HepG2 (cell line): ENCODE measurements around the gene CLEC3A. TPM values are rescaled to one million over a fixed set of nuclear protein-coding genes. Genes with fewer than 3 reads are reported as not detected.

Experiments
- ETV6 ChIP-seq: sonication (generic); formaldehyde crosslinking; conservative IDR thresholded peaks from 2 replicates; pipeline ENCODE4 v1.4.0; 2020; ENCODE audit warnings: missing genetic modification reagents
- GABPB1 ChIP-seq: IDR thresholded peaks from 2 replicates; pipeline ENCODE4 v1.6.1; 2016; ENCODE audit warnings: mild to moderate bottlenecking, missing genetic modification reagents, moderate library complexity, missing compliant biosample characterization
- HDAC1 ChIP-seq: sonication (generic); formaldehyde crosslinking; IDR thresholded peaks from 2 replicates; pipeline ENCODE4 v1.5.1; 2020; ENCODE audit warnings: mild to moderate bottlenecking, missing genetic modification reagents
- HMG20A ChIP-seq: IDR thresholded peaks from 2 replicates; pipeline ENCODE4 v1.6.1; 2016; ENCODE audit warnings: borderline replicate concordance
- HNRNPLL ChIP-seq: fragments of 200-400 bp; formaldehyde crosslinking; IDR thresholded peaks from 2 replicates; pipeline ENCODE4 v1.6.1; 2017; ENCODE audit warnings: mild to moderate bottlenecking, low read depth, low read length; ENCODE audit not compliant: poor library complexity, severe bottlenecking
- ISX ChIP-seq: sonication (generic); formaldehyde crosslinking; conservative IDR thresholded peaks from 2 replicates; pipeline ENCODE4 v1.5.0; 2020; ENCODE audit warnings: missing genetic modification reagents
- PAF1 ChIP-seq: IDR thresholded peaks from 2 replicates; pipeline ENCODE4 v1.6.1; 2016; ENCODE audit warnings: missing genetic modification reagents, missing compliant biosample characterization
- SMAD1 ChIP-seq: sonication (generic); formaldehyde crosslinking; IDR thresholded peaks from 2 replicates; pipeline ENCODE4 v1.4.0; 2020; ENCODE audit warnings: missing genetic modification reagents, low read depth, mild to moderate bottlenecking, borderline replicate concordance
- SMAD9 ChIP-seq: sonication (generic); formaldehyde crosslinking; IDR thresholded peaks from 2 replicates; pipeline ENCODE4 v1.5.1; 2020; ENCODE audit warnings: mild to moderate bottlenecking, missing genetic modification reagents
- ZKSCAN8 ChIP-seq: IDR thresholded peaks from 2 replicates; pipeline ENCODE4 v1.6.1; 2016; ENCODE audit warnings: borderline replicate concordance, missing genetic modification reagents, missing compliant biosample characterization
- ZNF274 ChIP-seq: sonication (generic); formaldehyde crosslinking; IDR thresholded peaks from 2 replicates; pipeline ENCODE4 v1.5.1; 2020; ENCODE audit warnings: mild to moderate bottlenecking, missing genetic modification reagents
- ZSCAN30 ChIP-seq: sonication (generic); formaldehyde crosslinking; IDR thresholded peaks from 2 replicates; pipeline ENCODE4 v1.5.0; 2020; ENCODE audit warnings: mild to moderate bottlenecking, missing genetic modification reagents
- polyA plus RNA-seq, 8 experiments: library from polyadenylated mRNA; depleted of rRNA in 3 of 8; stranded (reverse) in 7 of 8; unstranded in 1 of 8; fragments of >200 nt; fragmentation: Illumina TruSeq in 4 of 8; extraction: Trizol in 4 of 8; gene quantifications; 2 replicates each; pipeline versions ENCODE4 v1.2.1 to v1.2.3, GENCODE V29; 2011 to 2016; ENCODE audit warnings: low read depth in 4 of 8, missing spikeins in 1 of 8, mixed read lengths in 1 of 8; ENCODE audit not compliant: insufficient read depth in 1 of 8
- total RNA-seq, 5 experiments: library from RNA; depleted of rRNA; stranded (reverse); fragments of >200 nt; fragmentation: Illumina TruSeq; extraction: Trizol; gene quantifications; 2 replicates each; pipeline ENCODE4 v1.2.3, GENCODE V29; 2016; ENCODE audit warnings: low read depth in 1 of 5
- TF ChIP-seq, protein P1 (sequence below): sonication (generic); formaldehyde crosslinking; IDR thresholded peaks from 2 replicates; pipeline ENCODE4 v1.8.0; 2022; ENCODE audit warnings: mild to moderate bottlenecking, missing genetic modification reagents, moderate library complexity
- TF ChIP-seq, protein P2 (sequence below): sonication (generic); formaldehyde crosslinking; IDR thresholded peaks from 2 replicates; pipeline ENCODE4 v1.8.1; 2023; ENCODE audit warnings: mild to moderate bottlenecking, missing genetic modification reagents
- TF ChIP-seq, protein P3 (sequence below): sonication (generic); formaldehyde crosslinking; IDR thresholded peaks from 2 replicates; pipeline ENCODE4 v1.5.0; 2020; ENCODE audit warnings: missing genetic modification reagents
- TF ChIP-seq, protein P4 (sequence below): sonication (generic); formaldehyde crosslinking; IDR thresholded peaks from 2 replicates; pipeline ENCODE4 v1.4.0; 2020; ENCODE audit warnings: missing genetic modification reagents
- TF ChIP-seq, protein P5 (sequence below): sonication (generic); formaldehyde crosslinking; IDR thresholded peaks from 2 replicates; pipeline ENCODE4 v1.5.0; 2020; ENCODE audit warnings: mild to moderate bottlenecking, missing genetic modification reagents, borderline replicate concordance
- TF ChIP-seq, protein P6 (sequence below): sonication (generic); formaldehyde crosslinking; conservative IDR thresholded peaks from 2 replicates; pipeline ENCODE4 v1.4.0; 2020; ENCODE audit warnings: missing genetic modification reagents

The CLEC3A gene
- total and polyA plus RNA-seq, 2 of the 13 experiments (the other 11 are each of a cell fraction or from before 2014, with no cell fraction given) = not detected

DNA sequence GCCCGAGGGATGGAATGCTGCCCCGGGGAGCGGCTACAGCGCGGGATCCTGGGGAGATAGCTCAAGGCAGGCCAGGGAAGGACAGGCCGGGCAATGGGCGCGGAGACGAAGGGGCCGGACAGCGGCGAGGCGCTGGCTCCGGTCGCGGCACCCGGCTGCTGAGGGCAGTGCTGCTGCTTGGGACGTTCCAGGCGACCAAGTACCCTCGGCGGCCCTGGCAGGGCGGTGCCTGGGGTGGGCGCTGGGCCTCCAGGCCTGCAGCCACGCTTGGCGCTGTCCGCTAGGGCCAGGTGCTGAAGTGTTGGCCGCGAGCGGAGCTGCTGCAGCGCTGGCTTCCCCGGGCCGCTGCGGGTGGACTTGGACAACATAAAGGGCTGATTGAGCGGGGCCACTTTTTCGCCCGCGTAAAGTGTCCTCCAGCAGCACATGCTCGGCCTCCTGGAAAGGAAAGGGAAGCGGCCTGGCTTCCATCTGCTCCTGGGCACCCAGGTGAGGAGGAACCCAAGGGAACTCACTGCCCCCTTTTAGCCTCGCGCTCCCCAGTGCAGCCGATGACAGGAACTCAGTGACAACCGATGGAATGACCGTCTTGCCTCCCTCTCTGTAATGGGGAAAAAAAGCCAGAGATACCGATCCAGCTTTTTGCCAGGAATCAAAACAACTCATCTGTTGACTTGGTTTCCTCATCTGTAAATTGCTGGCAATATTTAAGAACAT lies 23.7 kb downstream of the CLEC3A start (continued):
- TF ChIP-seq, protein P1, sequence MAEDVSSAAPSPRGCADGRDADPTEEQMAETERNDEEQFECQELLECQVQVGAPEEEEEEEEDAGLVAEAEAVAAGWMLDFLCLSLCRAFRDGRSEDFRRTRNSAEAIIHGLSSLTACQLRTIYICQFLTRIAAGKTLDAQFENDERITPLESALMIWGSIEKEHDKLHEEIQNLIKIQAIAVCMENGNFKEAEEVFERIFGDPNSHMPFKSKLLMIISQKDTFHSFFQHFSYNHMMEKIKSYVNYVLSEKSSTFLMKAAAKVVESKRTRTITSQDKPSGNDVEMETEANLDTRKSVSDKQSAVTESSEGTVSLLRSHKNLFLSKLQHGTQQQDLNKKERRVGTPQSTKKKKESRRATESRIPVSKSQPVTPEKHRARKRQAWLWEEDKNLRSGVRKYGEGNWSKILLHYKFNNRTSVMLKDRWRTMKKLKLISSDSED (CRISPR knock-in tag) = peak; percentile 69; the same call in 1 of the 2 replicates
- peak; percentile 45 for TF ChIP-seq HNRNPLL
- TF ChIP-seq, protein P2, sequence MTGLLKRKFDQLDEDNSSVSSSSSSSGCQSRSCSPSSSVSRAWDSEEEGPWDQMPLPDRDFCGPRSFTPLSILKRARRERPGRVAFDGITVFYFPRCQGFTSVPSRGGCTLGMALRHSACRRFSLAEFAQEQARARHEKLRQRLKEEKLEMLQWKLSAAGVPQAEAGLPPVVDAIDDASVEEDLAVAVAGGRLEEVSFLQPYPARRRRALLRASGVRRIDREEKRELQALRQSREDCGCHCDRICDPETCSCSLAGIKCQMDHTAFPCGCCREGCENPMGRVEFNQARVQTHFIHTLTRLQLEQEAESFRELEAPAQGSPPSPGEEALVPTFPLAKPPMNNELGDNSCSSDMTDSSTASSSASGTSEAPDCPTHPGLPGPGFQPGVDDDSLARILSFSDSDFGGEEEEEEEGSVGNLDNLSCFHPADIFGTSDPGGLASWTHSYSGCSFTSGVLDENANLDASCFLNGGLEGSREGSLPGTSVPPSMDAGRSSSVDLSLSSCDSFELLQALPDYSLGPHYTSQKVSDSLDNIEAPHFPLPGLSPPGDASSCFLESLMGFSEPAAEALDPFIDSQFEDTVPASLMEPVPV (CRISPR knock-in tag) = peak; percentile 99
- peak; percentile 99 for TF ChIP-seq ETV6 (CRISPR knock-in tag)
- TF ChIP-seq, protein P3, sequence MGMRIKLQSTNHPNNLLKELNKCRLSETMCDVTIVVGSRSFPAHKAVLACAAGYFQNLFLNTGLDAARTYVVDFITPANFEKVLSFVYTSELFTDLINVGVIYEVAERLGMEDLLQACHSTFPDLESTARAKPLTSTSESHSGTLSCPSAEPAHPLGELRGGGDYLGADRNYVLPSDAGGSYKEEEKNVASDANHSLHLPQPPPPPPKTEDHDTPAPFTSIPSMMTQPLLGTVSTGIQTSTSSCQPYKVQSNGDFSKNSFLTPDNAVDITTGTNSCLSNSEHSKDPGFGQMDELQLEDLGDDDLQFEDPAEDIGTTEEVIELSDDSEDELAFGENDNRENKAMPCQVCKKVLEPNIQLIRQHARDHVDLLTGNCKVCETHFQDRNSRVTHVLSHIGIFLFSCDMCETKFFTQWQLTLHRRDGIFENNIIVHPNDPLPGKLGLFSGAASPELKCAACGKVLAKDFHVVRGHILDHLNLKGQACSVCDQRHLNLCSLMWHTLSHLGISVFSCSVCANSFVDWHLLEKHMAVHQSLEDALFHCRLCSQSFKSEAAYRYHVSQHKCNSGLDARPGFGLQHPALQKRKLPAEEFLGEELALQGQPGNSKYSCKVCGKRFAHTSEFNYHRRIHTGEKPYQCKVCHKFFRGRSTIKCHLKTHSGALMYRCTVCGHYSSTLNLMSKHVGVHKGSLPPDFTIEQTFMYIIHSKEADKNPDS (CRISPR knock-in tag) = 0 out of 2 replicates have a peak, but pooled peaks have one; percentile 87
- TF ChIP-seq SMAD9 = no peak
- peak; percentile 99 for TF ChIP-seq SMAD1
- TF ChIP-seq GABPB1 (CRISPR knock-in tag) = peak; percentile 86
- TF ChIP-seq HDAC1 (CRISPR knock-in tag) = peak; percentile 93
- peak; percentile 83; the same call in 1 of the 2 replicates for TF ChIP-seq ZSCAN30 (CRISPR knock-in tag)
- TF ChIP-seq, protein P4, sequence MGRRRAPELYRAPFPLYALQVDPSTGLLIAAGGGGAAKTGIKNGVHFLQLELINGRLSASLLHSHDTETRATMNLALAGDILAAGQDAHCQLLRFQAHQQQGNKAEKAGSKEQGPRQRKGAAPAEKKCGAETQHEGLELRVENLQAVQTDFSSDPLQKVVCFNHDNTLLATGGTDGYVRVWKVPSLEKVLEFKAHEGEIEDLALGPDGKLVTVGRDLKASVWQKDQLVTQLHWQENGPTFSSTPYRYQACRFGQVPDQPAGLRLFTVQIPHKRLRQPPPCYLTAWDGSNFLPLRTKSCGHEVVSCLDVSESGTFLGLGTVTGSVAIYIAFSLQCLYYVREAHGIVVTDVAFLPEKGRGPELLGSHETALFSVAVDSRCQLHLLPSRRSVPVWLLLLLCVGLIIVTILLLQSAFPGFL (CRISPR knock-in tag) = peak; percentile 97
- TF ChIP-seq ZKSCAN8 (CRISPR knock-in tag) = peak; percentile 61; the same call in 1 of the 2 replicates
- peak; percentile 68; the same call in 1 of the 2 replicates for TF ChIP-seq HMG20A (CRISPR knock-in tag)
- TF ChIP-seq PAF1 (CRISPR knock-in tag) = no peak
- TF ChIP-seq, protein P5, sequence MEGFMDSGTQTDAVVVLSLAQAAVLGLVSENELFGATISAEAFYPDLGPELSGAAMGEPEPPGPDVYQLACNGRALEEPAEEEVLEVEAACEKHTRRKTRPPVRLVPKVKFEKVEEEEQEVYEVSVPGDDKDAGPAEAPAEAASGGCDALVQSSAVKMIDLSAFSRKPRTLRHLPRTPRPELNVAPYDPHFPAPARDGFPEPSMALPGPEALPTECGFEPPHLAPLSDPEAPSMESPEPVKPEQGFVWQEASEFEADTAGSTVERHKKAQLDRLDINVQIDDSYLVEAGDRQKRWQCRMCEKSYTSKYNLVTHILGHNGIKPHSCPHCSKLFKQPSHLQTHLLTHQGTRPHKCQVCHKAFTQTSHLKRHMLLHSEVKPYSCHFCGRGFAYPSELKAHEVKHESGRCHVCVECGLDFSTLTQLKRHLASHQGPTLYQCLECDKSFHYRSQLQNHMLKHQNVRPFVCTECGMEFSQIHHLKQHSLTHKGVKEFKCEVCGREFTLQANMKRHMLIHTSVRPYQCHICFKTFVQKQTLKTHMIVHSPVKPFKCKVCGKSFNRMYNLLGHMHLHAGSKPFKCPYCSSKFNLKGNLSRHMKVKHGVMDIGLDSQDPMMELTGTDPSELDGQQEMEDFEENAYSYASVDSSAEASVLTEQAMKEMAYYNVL = peak; percentile 95
- TF ChIP-seq ZNF274 (CRISPR knock-in tag) = peak; percentile 99
- peak; percentile 99 for TF ChIP-seq ISX (CRISPR knock-in tag)
- TF ChIP-seq, protein P6, sequence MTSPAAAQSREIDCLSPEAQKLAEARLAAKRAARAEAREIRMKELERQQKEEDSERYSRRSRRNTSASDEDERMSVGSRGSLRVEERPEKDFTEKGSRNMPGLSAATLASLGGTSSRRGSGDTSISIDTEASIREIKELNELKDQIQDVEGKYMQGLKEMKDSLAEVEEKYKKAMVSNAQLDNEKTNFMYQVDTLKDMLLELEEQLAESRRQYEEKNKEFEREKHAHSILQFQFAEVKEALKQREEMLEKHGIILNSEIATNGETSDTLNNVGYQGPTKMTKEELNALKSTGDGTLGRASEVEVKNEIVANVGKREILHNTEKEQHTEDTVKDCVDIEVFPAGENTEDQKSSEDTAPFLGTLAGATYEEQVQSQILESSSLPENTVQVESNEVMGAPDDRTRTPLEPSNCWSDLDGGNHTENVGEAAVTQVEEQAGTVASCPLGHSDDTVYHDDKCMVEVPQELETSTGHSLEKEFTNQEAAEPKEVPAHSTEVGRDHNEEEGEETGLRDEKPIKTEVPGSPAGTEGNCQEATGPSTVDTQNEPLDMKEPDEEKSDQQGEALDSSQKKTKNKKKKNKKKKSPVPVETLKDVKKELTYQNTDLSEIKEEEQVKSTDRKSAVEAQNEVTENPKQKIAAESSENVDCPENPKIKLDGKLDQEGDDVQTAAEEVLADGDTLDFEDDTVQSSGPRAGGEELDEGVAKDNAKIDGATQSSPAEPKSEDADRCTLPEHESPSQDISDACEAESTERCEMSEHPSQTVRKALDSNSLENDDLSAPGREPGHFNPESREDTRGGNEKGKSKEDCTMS = peak; percentile 96
